Glutamatergic neuron (in vitro differentiated cells): ENCODE measurements around the gene HDAC9. TPM values are rescaled to one million over a fixed set of nuclear protein-coding genes. Genes with fewer than 3 reads are reported as not detected.

Experiments
- DNase-seq: peaks from one replicate; pipeline ENCODE4 v3.0.0; 2022
- H3K27ac Mint-ChIP-seq: one replicate; pipeline ENCODE4 v1.8.0; 2020; ENCODE audit warnings: mild to moderate bottlenecking, mixed read lengths, inconsistent platforms; ENCODE audit not compliant: unreplicated experiment
- H3K27me3 Mint-ChIP-seq: one replicate; pipeline ENCODE4 v1.8.0; 2020; ENCODE audit warnings: mild to moderate bottlenecking, moderate library complexity, mixed read lengths, inconsistent platforms; ENCODE audit not compliant: unreplicated experiment
- H3K36me3 Mint-ChIP-seq: one replicate; pipeline ENCODE4 v1.8.0; 2020; ENCODE audit warnings: mild to moderate bottlenecking, mixed read lengths, inconsistent platforms; ENCODE audit not compliant: unreplicated experiment
- H3K4me1 Mint-ChIP-seq: one replicate; pipeline ENCODE4 v1.8.0; 2020; ENCODE audit warnings: mild to moderate bottlenecking, low read depth, mixed read lengths, inconsistent platforms; ENCODE audit not compliant: unreplicated experiment
- H3K4me3 Mint-ChIP-seq: one replicate; pipeline ENCODE4 v1.8.0; 2020; ENCODE audit warnings: mild to moderate bottlenecking, mixed read lengths, inconsistent platforms; ENCODE audit not compliant: unreplicated experiment
- H3K9me3 Mint-ChIP-seq: one replicate; pipeline ENCODE4 v1.8.0; 2020; ENCODE audit warnings: mild to moderate bottlenecking, moderate library complexity, mixed read lengths, inconsistent platforms; ENCODE audit not compliant: unreplicated experiment
- total RNA-seq: library from RNA; stranded (reverse); fragmentation: NEBNext Ultra II Directional; extraction: Animal tissue kit (Norgen Biotek cat#: 25700); gene quantifications from one replicate; pipeline ENCODE4 v1.2.1, GENCODE V29; 2021; ENCODE audit not compliant: unreplicated experiment
- TF ChIP-seq, protein P1 (sequence below): fragments of 200-600 bp; sonication (generic); IDR thresholded peaks from one replicate; pipeline ENCODE4 v1.5.0; 2021; ENCODE audit not compliant: partially characterized antibody, unreplicated experiment

The HDAC9 gene
- total RNA-seq, 1 donor from 2014 or later: 94.8 TPM

DNA sequence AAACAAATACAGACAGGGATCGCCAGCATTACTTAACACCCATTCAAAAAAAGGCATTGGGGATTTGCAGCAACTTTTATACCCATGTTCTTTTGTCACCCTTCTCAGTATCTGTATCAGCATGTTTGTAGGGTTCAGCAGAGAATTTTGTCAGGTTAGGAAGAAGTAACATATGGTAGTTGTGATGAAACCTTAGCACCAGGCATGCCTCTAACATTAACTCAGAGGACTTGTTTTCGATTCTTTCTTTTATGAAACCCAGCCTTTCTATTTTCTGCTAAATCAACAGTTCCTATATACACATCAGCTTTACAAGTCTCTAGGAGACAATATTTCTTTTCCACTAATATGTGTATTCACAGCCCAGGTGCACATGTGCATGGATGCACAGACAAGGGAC lies 22.4 kb upstream of the HDAC9 start:
- H3K4me1 Mint-ChIP-seq: no peaks in the 10 kb centered on the region
- H3K27ac Mint-ChIP-seq: no peak overlapping the region
- no peaks in the 10 kb centered on the region for H3K27me3 Mint-ChIP-seq
- TF ChIP-seq, protein P1, sequence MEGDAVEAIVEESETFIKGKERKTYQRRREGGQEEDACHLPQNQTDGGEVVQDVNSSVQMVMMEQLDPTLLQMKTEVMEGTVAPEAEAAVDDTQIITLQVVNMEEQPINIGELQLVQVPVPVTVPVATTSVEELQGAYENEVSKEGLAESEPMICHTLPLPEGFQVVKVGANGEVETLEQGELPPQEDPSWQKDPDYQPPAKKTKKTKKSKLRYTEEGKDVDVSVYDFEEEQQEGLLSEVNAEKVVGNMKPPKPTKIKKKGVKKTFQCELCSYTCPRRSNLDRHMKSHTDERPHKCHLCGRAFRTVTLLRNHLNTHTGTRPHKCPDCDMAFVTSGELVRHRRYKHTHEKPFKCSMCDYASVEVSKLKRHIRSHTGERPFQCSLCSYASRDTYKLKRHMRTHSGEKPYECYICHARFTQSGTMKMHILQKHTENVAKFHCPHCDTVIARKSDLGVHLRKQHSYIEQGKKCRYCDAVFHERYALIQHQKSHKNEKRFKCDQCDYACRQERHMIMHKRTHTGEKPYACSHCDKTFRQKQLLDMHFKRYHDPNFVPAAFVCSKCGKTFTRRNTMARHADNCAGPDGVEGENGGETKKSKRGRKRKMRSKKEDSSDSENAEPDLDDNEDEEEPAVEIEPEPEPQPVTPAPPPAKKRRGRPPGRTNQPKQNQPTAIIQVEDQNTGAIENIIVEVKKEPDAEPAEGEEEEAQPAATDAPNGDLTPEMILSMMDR: no peak
- no peaks in the 10 kb centered on the region for H3K9me3 Mint-ChIP-seq
- no peak overlapping the region for H3K4me3 Mint-ChIP-seq
- no peaks in the 10 kb centered on the region for H3K36me3 Mint-ChIP-seq
- DNase-seq: no peak

DNA sequence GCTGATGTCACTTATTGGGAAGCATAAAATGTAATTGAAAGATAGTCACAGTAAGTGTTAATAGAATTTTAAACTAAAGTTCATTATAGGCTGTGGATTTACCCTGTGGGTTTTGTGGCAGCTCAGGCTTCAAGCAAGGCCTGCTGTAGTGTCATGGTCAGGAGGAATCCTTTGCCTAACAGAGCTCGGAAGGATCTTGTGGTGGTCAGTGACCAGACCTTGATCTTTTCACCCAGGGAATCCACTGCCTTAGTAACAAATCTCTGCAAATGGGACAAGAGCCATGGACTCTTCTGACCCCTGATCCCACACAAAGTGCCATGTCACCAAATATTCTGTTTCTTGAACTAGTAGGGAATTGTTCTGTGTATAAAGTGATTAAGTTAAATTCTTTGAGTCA lies 20.6 kb upstream of the HDAC9 start:
- no peaks in the 10 kb centered on the region for H3K4me1 Mint-ChIP-seq
- TF ChIP-seq, protein P1: no peak
- no peaks in the 10 kb centered on the region for H3K9me3 Mint-ChIP-seq
- no peak overlapping the region for H3K4me3 Mint-ChIP-seq
- no peaks in the 10 kb centered on the region for H3K27me3 Mint-ChIP-seq
- H3K27ac Mint-ChIP-seq: no peak overlapping the region
- H3K36me3 Mint-ChIP-seq: no peaks in the 10 kb centered on the region
- no peak for DNase-seq

DNA sequence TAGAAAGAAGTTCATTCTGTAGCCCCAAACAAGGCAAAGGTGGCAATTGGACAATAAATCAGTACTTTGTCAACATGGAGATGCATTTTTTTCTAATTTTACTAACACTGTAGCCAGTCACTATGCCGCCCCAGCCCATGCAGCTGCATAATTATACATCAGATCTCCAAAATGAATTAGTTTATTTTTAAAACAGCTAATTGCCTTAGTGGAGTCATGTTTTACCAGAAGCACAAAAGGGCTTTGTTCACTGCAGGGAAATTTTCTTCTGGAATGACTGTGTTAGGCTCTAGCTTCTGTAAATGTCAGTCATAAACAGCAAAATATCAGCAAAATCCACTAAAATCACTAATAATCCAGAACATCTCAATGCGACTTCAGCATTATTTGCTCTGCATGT lies 20.1 kb upstream of the HDAC9 start:
- H3K36me3 Mint-ChIP-seq: no peaks in the 10 kb centered on the region
- H3K27ac Mint-ChIP-seq: no peak overlapping the region
- no peak for DNase-seq
- TF ChIP-seq, protein P1: no peak
- H3K9me3 Mint-ChIP-seq: no peaks in the 10 kb centered on the region
- H3K4me1 Mint-ChIP-seq: no peaks in the 10 kb centered on the region
- H3K27me3 Mint-ChIP-seq: no peaks in the 10 kb centered on the region
- H3K4me3 Mint-ChIP-seq: no peak overlapping the region

DNA sequence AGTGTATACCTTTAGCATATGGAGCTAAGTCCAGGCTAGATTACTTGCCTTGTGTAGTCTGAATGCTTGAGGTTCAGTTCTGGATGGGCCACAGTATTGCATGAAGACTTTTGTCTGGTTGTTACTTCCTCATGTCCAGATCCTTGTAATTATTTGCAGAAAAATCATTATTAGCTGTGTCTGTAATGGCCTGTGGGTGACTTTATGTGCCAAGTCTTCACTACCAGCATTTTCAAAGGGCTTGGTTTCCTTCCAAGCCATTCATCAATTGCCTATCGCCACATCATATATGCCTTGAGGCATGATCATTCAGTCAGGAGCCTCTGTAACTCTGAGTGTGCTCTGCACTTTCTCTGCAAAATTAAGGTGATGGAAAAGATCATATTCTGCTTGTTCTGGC lies 13.8 kb upstream of the HDAC9 start:
- no peak overlapping the region for H3K27ac Mint-ChIP-seq
- no peaks in the 10 kb centered on the region for H3K9me3 Mint-ChIP-seq
- no peak overlapping the region for H3K4me3 Mint-ChIP-seq
- no peak for DNase-seq
- no peaks in the 10 kb centered on the region for H3K36me3 Mint-ChIP-seq
- TF ChIP-seq, protein P1: no peak
- no peaks in the 10 kb centered on the region for H3K4me1 Mint-ChIP-seq
- H3K27me3 Mint-ChIP-seq: no peaks in the 10 kb centered on the region

DNA sequence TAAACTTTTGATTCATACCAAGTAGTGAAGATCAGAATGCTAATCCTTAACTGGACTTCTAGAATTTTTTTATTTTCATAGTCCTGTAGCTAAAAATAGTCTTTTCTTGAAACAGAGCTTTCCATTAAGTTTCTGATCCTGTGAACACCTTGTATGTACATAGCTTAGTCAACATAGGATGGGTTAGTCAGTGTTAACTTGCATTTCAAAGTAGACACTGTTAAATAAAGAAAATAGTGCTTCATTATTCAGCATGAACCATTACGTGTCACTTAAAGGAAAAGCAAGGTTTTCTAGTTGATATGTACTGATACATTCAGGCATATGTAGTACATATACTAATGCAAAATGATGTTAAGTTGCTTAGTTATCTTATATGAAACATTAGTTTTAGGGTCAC lies 7.5 kb upstream of the HDAC9 start:
- H3K27ac Mint-ChIP-seq: no peak overlapping the region
- no peaks in the 10 kb centered on the region for H3K36me3 Mint-ChIP-seq
- TF ChIP-seq, protein P1: no peak
- DNase-seq: no peak
- peaks cover 21% of the 10 kb centered on the region for H3K4me1 Mint-ChIP-seq
- H3K9me3 Mint-ChIP-seq: peaks cover 2% of the 10 kb centered on the region
- no peaks in the 10 kb centered on the region for H3K27me3 Mint-ChIP-seq
- no peak overlapping the region for H3K4me3 Mint-ChIP-seq
